HG02981 (cell line): ENCODE results near the gene CHD1.

Source experiments
- ATAC-seq: cut with Tn5 transposase; IDR thresholded peaks from one replicate; pipeline ENCODE4 v1.9.1; 2021; ENCODE audit warnings: mild to moderate bottlenecking, moderate library complexity; ENCODE audit not compliant: unreplicated experiment

CHD1 gene

GRCh38 chr5:98825582-98826375 lies 103.0 kb downstream of the CHD1 start:
- ATAC-seq, result peak; percentile 74

- ATAC-seq, result no peak
Observed at GRCh38 chr5:98816582-98817222, 112.1 kb downstream of the CHD1 start.

- peak; percentile 50 for ATAC-seq
Observed at GRCh38 chr5:98813755-98814154, 115.1 kb downstream of the CHD1 start.

GRCh38 chr5:98810206-98810605 lies 118.6 kb downstream of the CHD1 start:
- ATAC-seq, result no peak

- no peak for ATAC-seq
Observed at GRCh38 chr5:98807806-98808205, 121.0 kb downstream of the CHD1 start.

GRCh38 chr5:98805070-98805469 lies 123.7 kb downstream of the CHD1 start:
- ATAC-seq, result no peak

GRCh38 chr5:98804066-98804465 lies 124.7 kb downstream of the CHD1 start:
- no peak for ATAC-seq
